ENCODE data around the gene GPR65. TPM values are rescaled to one million over a fixed set of nuclear protein-coding genes. Genes with fewer than 3 reads are reported as not detected.

The GPR65 gene
- total and polyA plus RNA-seq, 10 of the 15 experiments (the other 5 are each of a cell fraction or from before 2014, with no cell fraction given), result 4.4 to 14.7 (median 9.4) TPM

DNA sequence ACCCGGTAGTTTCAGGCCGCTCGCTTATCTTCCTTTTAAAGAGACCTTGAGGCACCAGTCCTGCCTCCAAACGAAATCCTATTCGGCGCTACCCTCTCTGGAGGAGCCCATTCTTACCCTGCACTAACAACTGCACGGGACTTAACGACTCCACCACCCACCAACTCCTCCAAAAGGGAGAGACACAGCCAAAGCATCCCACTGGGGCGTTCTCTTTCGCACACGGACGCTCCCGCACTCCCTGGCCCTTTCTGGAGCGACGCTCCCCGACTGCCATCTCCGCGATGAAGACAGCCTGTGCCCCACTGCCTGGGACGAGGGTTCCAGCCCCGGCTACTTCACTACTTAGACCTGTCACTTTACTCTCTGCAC, 12.6 kb upstream of the GPR65 start (continued):
- TF ChIP-seq, protein P1, sequence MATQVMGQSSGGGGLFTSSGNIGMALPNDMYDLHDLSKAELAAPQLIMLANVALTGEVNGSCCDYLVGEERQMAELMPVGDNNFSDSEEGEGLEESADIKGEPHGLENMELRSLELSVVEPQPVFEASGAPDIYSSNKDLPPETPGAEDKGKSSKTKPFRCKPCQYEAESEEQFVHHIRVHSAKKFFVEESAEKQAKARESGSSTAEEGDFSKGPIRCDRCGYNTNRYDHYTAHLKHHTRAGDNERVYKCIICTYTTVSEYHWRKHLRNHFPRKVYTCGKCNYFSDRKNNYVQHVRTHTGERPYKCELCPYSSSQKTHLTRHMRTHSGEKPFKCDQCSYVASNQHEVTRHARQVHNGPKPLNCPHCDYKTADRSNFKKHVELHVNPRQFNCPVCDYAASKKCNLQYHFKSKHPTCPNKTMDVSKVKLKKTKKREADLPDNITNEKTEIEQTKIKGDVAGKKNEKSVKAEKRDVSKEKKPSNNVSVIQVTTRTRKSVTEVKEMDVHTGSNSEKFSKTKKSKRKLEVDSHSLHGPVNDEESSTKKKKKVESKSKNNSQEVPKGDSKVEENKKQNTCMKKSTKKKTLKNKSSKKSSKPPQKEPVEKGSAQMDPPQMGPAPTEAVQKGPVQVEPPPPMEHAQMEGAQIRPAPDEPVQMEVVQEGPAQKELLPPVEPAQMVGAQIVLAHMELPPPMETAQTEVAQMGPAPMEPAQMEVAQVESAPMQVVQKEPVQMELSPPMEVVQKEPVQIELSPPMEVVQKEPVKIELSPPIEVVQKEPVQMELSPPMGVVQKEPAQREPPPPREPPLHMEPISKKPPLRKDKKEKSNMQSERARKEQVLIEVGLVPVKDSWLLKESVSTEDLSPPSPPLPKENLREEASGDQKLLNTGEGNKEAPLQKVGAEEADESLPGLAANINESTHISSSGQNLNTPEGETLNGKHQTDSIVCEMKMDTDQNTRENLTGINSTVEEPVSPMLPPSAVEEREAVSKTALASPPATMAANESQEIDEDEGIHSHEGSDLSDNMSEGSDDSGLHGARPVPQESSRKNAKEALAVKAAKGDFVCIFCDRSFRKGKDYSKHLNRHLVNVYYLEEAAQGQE (IDR thresholded peaks at IDR 0.05; ENCODE audit: low read depth, low read length), result no peak
- TF ChIP-seq IKZF1 (conservative IDR thresholded peaks at IDR 0.05) (no peak), SIN3A (IDR thresholded peaks at IDR 0.05; ENCODE audit: low read depth, low read length) (no peak), JUNB (IDR thresholded peaks at IDR 0.05) (no peak), NR2C2 (IDR thresholded peaks at IDR 0.05; ENCODE audit: borderline replicate concordance, control insufficient read depth, insufficient read length, low read depth) (no peak), ESRRA (IDR thresholded peaks at IDR 0.05; ENCODE audit: low read length) (no peak)
- TF ChIP-seq, protein P2, sequence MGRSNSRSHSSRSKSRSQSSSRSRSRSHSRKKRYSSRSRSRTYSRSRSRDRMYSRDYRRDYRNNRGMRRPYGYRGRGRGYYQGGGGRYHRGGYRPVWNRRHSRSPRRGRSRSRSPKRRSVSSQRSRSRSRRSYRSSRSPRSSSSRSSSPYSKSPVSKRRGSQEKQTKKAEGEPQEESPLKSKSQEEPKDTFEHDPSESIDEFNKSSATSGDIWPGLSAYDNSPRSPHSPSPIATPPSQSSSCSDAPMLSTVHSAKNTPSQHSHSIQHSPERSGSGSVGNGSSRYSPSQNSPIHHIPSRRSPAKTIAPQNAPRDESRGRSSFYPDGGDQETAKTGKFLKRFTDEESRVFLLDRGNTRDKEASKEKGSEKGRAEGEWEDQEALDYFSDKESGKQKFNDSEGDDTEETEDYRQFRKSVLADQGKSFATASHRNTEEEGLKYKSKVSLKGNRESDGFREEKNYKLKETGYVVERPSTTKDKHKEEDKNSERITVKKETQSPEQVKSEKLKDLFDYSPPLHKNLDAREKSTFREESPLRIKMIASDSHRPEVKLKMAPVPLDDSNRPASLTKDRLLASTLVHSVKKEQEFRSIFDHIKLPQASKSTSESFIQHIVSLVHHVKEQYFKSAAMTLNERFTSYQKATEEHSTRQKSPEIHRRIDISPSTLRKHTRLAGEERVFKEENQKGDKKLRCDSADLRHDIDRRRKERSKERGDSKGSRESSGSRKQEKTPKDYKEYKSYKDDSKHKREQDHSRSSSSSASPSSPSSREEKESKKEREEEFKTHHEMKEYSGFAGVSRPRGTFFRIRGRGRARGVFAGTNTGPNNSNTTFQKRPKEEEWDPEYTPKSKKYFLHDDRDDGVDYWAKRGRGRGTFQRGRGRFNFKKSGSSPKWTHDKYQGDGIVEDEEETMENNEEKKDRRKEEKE (IDR thresholded peaks at IDR 0.05), result no peak

Measured in GM12878 (cell line).